Measurements from ENCODE around the gene GOT2. TPM values are rescaled to one million over a fixed set of nuclear protein-coding genes. Genes with fewer than 3 reads are reported as not detected.
A peak's percentile ranks its signal among the peaks of the same experiment; 100 is the strongest.

Gene GOT2
- total RNA-seq, 6 experiments from 2014 or later = 117 to 196 (median 169) TPM

DNA sequence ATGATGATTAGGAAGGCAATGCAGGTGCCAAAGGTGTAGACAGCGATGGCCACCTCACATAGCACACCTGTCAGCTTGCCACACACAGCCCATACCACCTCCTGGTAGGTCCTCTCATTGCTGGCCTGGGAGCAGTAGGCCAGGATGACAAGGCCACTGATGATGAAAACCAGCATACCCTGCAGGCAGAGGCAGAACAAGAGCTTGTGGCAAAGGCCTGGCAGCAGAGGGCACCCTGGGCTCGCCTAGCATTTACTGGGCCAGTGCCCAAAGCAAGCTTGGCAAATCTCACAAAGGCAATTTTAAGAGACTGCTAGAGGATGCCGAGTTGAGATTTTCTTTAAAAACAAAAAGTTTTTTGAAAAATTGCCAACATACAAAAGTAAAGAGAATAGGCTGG lies 55.4 kb downstream of the GOT2 start:
- H3K27me3 ChIP-seq = no peaks in the 10 kb centered on the region
- H3K4me3 ChIP-seq = no peak overlapping the region
- no peak for TF ChIP-seq POLR2A (IDR thresholded peaks at IDR 0.05)
- TF ChIP-seq, protein P1, sequence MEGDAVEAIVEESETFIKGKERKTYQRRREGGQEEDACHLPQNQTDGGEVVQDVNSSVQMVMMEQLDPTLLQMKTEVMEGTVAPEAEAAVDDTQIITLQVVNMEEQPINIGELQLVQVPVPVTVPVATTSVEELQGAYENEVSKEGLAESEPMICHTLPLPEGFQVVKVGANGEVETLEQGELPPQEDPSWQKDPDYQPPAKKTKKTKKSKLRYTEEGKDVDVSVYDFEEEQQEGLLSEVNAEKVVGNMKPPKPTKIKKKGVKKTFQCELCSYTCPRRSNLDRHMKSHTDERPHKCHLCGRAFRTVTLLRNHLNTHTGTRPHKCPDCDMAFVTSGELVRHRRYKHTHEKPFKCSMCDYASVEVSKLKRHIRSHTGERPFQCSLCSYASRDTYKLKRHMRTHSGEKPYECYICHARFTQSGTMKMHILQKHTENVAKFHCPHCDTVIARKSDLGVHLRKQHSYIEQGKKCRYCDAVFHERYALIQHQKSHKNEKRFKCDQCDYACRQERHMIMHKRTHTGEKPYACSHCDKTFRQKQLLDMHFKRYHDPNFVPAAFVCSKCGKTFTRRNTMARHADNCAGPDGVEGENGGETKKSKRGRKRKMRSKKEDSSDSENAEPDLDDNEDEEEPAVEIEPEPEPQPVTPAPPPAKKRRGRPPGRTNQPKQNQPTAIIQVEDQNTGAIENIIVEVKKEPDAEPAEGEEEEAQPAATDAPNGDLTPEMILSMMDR (IDR thresholded peaks at IDR 0.05) = peak; percentile 50 to 80 (median 60)
- ATAC-seq (peak; percentile 83 to 93 (median 88)), DNase-seq (peak; percentile 58 to 78 (median 74))
- WGBS (ENCODE audit: insufficient coverage, low coverage, low lambda C conversion rate, missing lambda C conversion rate) = 36% methylated on average over 3 of the region's 3 CpGs
- intact Hi-C loops (cut with DNase I) = loop anchor here (2.0 to 10.0 kb wide), 2 partner anchors 76 to 78 kb away; no protein-coding TSS in a partner anchor
- peaks cover 0 to 14% (median under 1%) of the 10 kb centered on the region in 4 donors for H3K36me3 ChIP-seq
- no peak overlapping the region for H3K27ac ChIP-seq
- H3K9me3 ChIP-seq = no peaks in the 10 kb centered on the region
- H3K4me1 ChIP-seq = peaks cover 0 to 6% (median 1%) of the 10 kb centered on the region in 4 donors

DNA sequence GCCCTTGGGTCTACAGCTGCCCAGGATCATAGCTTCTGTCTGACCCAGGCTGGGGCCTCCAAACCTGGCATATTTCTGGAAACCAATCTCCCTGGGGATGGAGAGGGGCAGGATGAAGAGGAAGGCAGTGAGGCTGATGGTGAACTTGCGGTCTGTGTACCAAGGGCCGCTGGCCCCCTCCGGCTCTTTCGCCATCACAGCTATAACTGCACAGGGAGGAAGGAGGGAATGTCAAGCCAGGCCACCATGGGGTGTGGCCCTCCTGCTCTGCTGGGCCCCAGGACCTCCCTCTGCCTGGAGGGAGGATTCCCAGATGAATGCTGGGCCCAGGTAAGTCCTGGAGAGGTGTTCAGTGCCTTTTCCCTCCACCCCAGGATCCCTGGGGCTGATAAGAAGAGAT lies 55.8 kb downstream of the GOT2 start:
- Histone ChIP-seq H3K27me3 (no peaks in the 10 kb centered on the region), H3K4me3 (no peak overlapping the region), H3K9me3 (no peaks in the 10 kb centered on the region), H3K27ac (no peak overlapping the region), H3K36me3 (peaks cover 0 to 14% (median under 1%) of the 10 kb centered on the region in 4 donors), H3K4me1 (peaks cover 0 to 1% (median 0%) of the 10 kb centered on the region in 4 donors)
- TF ChIP-seq, protein P1 (IDR thresholded peaks at IDR 0.05) = no peak
- TF ChIP-seq POLR2A (IDR thresholded peaks at IDR 0.05) = no peak
- intact Hi-C loops (cut with DNase I) = loop anchor here (2.0 to 10.0 kb wide), 2 partner anchors 77 to 79 kb away; no protein-coding TSS in a partner anchor
- DNase-seq (no peak), ATAC-seq (no peak)
- WGBS (ENCODE audit: insufficient coverage, low coverage, low lambda C conversion rate, missing lambda C conversion rate) = no CpG with 5 or more reads among the region's 4 CpGs

DNA sequence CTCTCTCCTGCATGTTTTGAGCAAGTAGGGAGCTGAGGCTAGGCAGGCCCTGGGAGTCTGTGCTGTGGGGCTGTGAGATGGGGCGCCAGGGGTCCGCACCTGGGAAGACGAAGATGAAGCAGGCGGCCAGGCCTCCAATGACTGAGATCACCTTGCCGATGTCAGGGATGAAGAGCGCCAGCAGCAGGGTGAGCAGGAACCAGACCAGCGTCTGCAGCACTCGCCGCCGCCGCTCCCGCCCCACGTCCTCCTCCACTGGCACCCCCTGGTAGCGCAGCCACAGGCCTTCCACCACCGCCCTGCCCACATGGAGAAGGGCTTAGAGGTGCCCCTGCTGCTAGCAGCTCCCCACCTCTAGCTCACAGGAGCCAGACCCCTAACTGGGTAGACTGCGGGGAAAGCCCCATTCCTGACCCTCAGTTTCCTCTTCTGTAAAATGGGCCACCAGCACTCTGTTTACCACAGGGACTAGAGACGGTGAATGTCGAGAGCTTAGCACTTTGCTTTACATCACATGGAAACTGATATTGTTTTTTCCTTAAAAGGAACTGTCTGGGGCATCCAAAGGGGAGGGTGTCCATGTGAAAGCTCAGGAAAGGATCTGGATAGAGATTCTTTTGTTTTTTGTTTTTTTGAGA lies 63.1 kb downstream of the GOT2 start:
- Histone ChIP-seq H3K9me3 (no peaks in the 10 kb centered on the region), H3K27me3 (no peaks in the 10 kb centered on the region), H3K27ac (no peak overlapping the region), H3K36me3 (peaks cover 0 to 22% (median 3%) of the 10 kb centered on the region in 4 donors), H3K4me1 (no peaks in the 10 kb centered on the region), H3K4me3 (no peak overlapping the region)
- intact Hi-C loops (cut with DNase I) = loop anchor here in 1 of 2 donors (10.0 kb wide), 1 partner anchor 84 kb away; no protein-coding TSS in a partner anchor
- ATAC-seq = no peak
- 95% methylated on average over 11 of the region's 18 CpGs for WGBS (ENCODE audit: insufficient coverage, low coverage, low lambda C conversion rate, missing lambda C conversion rate)
- no peak for TF ChIP-seq POLR2A (IDR thresholded peaks at IDR 0.05)
- TF ChIP-seq, protein P1 (IDR thresholded peaks at IDR 0.05) = no peak
- DNase-seq = no peak

DNA sequence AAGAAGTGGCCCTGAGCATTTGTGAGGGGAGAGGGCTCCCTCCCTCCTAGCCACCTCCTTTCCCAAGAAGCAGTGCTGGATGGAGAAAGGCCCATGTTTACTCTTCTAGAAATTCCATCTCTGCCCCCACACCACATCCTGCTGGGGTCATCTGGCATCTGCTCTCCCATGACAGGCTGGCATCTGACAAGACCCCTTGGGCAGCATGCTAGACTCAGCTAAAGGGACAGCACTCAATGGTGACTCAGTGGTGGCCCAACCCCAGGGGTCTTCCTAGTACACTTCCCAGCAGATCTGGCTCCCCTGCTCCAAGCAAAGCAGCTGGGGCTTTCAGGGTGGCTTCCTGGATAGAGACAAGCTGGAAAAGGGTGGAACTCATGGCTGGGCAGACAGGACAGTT lies 63.9 kb downstream of the GOT2 start:
- Histone ChIP-seq H3K4me3 (no peak overlapping the region), H3K9me3 (no peaks in the 10 kb centered on the region), H3K36me3 (peaks cover 0 to 22% (median 3%) of the 10 kb centered on the region in 4 donors), H3K27ac (no peak overlapping the region), H3K27me3 (no peaks in the 10 kb centered on the region), H3K4me1 (no peaks in the 10 kb centered on the region)
- ATAC-seq (no peak), DNase-seq (no peak)
- intact Hi-C loops (cut with DNase I) = loop anchor here in 1 of 2 donors (10.0 kb wide), 1 partner anchor 85 kb away; no protein-coding TSS in a partner anchor
- no peak for TF ChIP-seq POLR2A (IDR thresholded peaks at IDR 0.05)
- TF ChIP-seq, protein P1 (IDR thresholded peaks at IDR 0.05) = no peak

Data from right lobe of liver (tissue), 6 donors.